MCF 10A (cell line): ENCODE data around the gene METAP1D. TPM values are rescaled to one million over a fixed set of nuclear protein-coding genes. Genes with fewer than 3 reads are reported as not detected.
"Not testable (repeated sequence)": the region's sequence is repeated elsewhere in the genome, so short reads cannot be mapped to it uniquely, and the experiment has no call there.

Experiments
- BruUV-seq: library from RNA; stranded (reverse); fragments of 400-500 nt; replicated peaks from 2 replicates; lab custom pipeline; 2021; lab: Mats Ljungman, UMichigan
- CTCF ChIA-PET: fragments of 300-600 bp; sonication (Branson Sonifier 250); formaldehyde crosslinking; extraction: SDS; loops from one replicate; lab custom pipeline; 2021; ENCODE audit warnings: antibody characterized with exemption, inconsistent platforms; lab: Yijun Ruan, JAX
- POLR2A ChIA-PET: fragments of 300-600, 350-650 bp; sonication (Branson Sonifier 250); formaldehyde crosslinking; extraction: SDS; loops from one replicate; lab custom pipeline; 2020; ENCODE audit warnings: antibody characterized with exemption, inconsistent platforms; lab: Yijun Ruan, JAX
- DNase-seq: peaks from one replicate; pipeline ENCODE4 v3.0.0-alpha.2; 2018; ENCODE audit not compliant: unreplicated experiment
- H3K27ac Mint-ChIP-seq: one replicate; pipeline ENCODE4 v1.8.0; 2022; ENCODE audit warnings: mild to moderate bottlenecking, low read depth, mixed read lengths; ENCODE audit not compliant: unreplicated experiment
- H3K27me3 Mint-ChIP-seq: one replicate; pipeline ENCODE4 v1.8.0; 2022; ENCODE audit warnings: mixed read lengths; ENCODE audit not compliant: insufficient read depth, unreplicated experiment
- H3K36me3 Mint-ChIP-seq: one replicate; pipeline ENCODE4 v1.8.0; 2022; ENCODE audit warnings: mild to moderate bottlenecking, moderate library complexity, mixed read lengths; ENCODE audit not compliant: insufficient read depth, unreplicated experiment
- H3K4me1 Mint-ChIP-seq: one replicate; pipeline ENCODE4 v1.8.0; 2022; ENCODE audit warnings: mixed read lengths; ENCODE audit not compliant: insufficient read depth, unreplicated experiment
- H3K4me3 Mint-ChIP-seq: one replicate; pipeline ENCODE4 v1.8.0; 2022; ENCODE audit warnings: mild to moderate bottlenecking, moderate library complexity, mixed read lengths; ENCODE audit not compliant: unreplicated experiment
- H3K9me3 Mint-ChIP-seq: one replicate; pipeline ENCODE4 v1.8.0; 2022; ENCODE audit warnings: mixed read lengths; ENCODE audit not compliant: unreplicated experiment
- CTCF ChIP-seq: fragments of 200-600 bp; IDR thresholded peaks from one replicate; pipeline ENCODE4 v1.8.0; 2022; ENCODE audit warnings: antibody characterized with exemption, mild to moderate bottlenecking; ENCODE audit not compliant: unreplicated experiment
- intact Hi-C: fragments of 100-400 bp; cut with micrococcal nuclease; formaldehyde crosslinking; loops from 2 replicates; pipeline ENCODE4 v1.14.1; 2022
- total RNA-seq: library from RNA; stranded (reverse); gene quantifications from 2 replicates; pipeline ENCODE4 v1.2.3, GENCODE V29; 2022

The METAP1D gene
- total RNA-seq, 1 experiment from 2014 or later: 9.3 TPM

- no TSS peak for BruUV-seq
- intact Hi-C loops: no loop called here
- no peaks in the 10 kb centered on the region for H3K27me3 Mint-ChIP-seq
- no peaks in the 10 kb centered on the region for H3K9me3 Mint-ChIP-seq
- no peak for TF ChIP-seq CTCF
- no peaks in the 10 kb centered on the region for H3K36me3 Mint-ChIP-seq
- no peak overlapping the region for H3K4me3 Mint-ChIP-seq
- H3K27ac Mint-ChIP-seq: no peak overlapping the region
- ChIA-PET POLR2A (interaction anchor here (1.0 to 1.5 kb wide), 2 partner anchors 12 to 32 kb away, joined by 3 to 8 read pairs; partner anchors contain the start of gene DLX1), CTCF (no interaction called here)
- no peaks in the 10 kb centered on the region for H3K4me1 Mint-ChIP-seq
- no peak for DNase-seq
Measured at GRCh38 chr2:172053486-172053885, 53.7 kb downstream of the METAP1D start.

GRCh38 chr2:172056293-172056692 is 56.5 kb downstream of the METAP1D start:
- ChIA-PET POLR2A (interaction anchor here (1.6 kb wide), 1 partner anchor 9 kb away, joined by 7 read pairs; no protein-coding TSS in a partner anchor), CTCF (interaction anchor here (0.5 kb wide), 1 partner anchor 513 kb away, joined by 3 read pairs; no protein-coding TSS in a partner anchor)
- Mint-ChIP-seq H3K27ac (no peak overlapping the region), H3K9me3 (no peaks in the 10 kb centered on the region), H3K4me1 (no peaks in the 10 kb centered on the region), H3K36me3 (no peaks in the 10 kb centered on the region), H3K4me3 (no peak overlapping the region), H3K27me3 (no peaks in the 10 kb centered on the region)
- BruUV-seq: no TSS peak
- TF ChIP-seq CTCF: no peak
- intact Hi-C loops: no loop called here
- no peak for DNase-seq

- Mint-ChIP-seq H3K27me3 (no peaks in the 10 kb centered on the region), H3K36me3 (no peaks in the 10 kb centered on the region), H3K9me3 (no peaks in the 10 kb centered on the region), H3K4me3 (no peak overlapping the region), H3K4me1 (no peaks in the 10 kb centered on the region), H3K27ac (no peak overlapping the region)
- TF ChIP-seq CTCF: no peak
- ChIA-PET CTCF (interaction anchor here (1.3 kb wide), 1 partner anchor 19 kb away, joined by 3 read pairs; no protein-coding TSS in a partner anchor), POLR2A (interaction anchor here (1.1 kb wide), 1 partner anchor 20 kb away, joined by 3 read pairs; no protein-coding TSS in a partner anchor)
- intact Hi-C loops: no loop called here
- BruUV-seq: no TSS peak
- DNase-seq: no peak
Measured at GRCh38 chr2:172058660-172059059, 58.9 kb downstream of the METAP1D start.

GRCh38 chr2:172060118-172060517 is 60.4 kb downstream of the METAP1D start:
- intact Hi-C loops, BruUV-seq, H3K4me3 Mint-ChIP-seq, H3K9me3 Mint-ChIP-seq, DNase-seq, H3K27ac Mint-ChIP-seq, H3K4me1 Mint-ChIP-seq, H3K27me3 Mint-ChIP-seq, H3K36me3 Mint-ChIP-seq: not testable (repeated sequence)
- CTCF ChIA-PET: interaction anchor here (1.3 kb wide), 1 partner anchor 21 kb away, joined by 3 read pairs; no protein-coding TSS in a partner anchor
- POLR2A ChIA-PET: interaction anchor here (1.4 kb wide), 1 partner anchor 9 kb away, joined by 7 read pairs; no protein-coding TSS in a partner anchor
